ENCODE measurements around the gene AGMO.
A peak's percentile ranks its signal among the peaks of the same experiment; 100 is the strongest.

DNA sequence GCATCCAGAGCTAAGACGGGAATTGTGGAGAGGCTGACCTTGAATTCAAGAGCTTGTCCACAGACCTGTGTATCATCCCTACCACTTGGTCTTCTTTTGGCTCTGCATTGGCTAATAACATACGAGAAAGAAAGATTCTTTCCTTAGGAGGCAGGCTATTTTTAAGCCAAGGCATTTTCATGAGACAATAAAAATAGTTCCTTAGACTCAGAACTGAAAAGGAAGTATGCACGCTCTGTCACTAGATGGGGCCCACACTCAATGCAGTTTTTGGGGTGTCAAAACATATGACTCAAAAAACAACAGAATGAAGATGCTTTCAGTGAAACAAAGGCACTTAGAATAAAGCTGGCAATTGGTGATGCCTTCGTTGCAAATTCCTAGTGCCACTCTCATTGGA, 393.3 kb downstream of the AGMO start:
- TF ChIP-seq POLR2A (IDR thresholded peaks at IDR 0.05) (no peak), POLR2AphosphoS5 (IDR thresholded peaks at IDR 0.05) (peak in 1 of 4 donors; percentile 33)
- TF ChIP-seq, protein P1, sequence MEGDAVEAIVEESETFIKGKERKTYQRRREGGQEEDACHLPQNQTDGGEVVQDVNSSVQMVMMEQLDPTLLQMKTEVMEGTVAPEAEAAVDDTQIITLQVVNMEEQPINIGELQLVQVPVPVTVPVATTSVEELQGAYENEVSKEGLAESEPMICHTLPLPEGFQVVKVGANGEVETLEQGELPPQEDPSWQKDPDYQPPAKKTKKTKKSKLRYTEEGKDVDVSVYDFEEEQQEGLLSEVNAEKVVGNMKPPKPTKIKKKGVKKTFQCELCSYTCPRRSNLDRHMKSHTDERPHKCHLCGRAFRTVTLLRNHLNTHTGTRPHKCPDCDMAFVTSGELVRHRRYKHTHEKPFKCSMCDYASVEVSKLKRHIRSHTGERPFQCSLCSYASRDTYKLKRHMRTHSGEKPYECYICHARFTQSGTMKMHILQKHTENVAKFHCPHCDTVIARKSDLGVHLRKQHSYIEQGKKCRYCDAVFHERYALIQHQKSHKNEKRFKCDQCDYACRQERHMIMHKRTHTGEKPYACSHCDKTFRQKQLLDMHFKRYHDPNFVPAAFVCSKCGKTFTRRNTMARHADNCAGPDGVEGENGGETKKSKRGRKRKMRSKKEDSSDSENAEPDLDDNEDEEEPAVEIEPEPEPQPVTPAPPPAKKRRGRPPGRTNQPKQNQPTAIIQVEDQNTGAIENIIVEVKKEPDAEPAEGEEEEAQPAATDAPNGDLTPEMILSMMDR (IDR thresholded peaks at IDR 0.05), result no peak
